DND-41 (cell line): Measurements from ENCODE around the gene CERS6.
"Not testable (repeated sequence)": the region's sequence is repeated elsewhere in the genome, so short reads cannot be mapped to it uniquely, and the experiment has no call there.

ENCODE experiments used
- ATAC-seq: fragments of 200-7000 bp; cut with Tn5 transposase; 3 replicates; pipeline ENCODE4 v1.9.1; 2021; ENCODE audit warnings: low read depth; ENCODE audit not compliant: insufficient read depth
- DNase-seq: peaks from one replicate; pipeline ENCODE4 v3.0.0-alpha.2; 2020
- H2AFZ ChIP-seq: 2 replicates; pipeline ENCODE4 v1.6.0; 2012; ENCODE audit warnings: low read depth, low read length
- H3K27ac ChIP-seq: 2 replicates; pipeline ENCODE4 v1.5.1; 2012; ENCODE audit warnings: low read length, inconsistent platforms
- H3K27me3 ChIP-seq: fragments of 200-600 bp; sonication (generic); 2 replicates; pipeline ENCODE4 v1.6.0; 2012; ENCODE audit warnings: low read length, mild to moderate bottlenecking, inconsistent platforms; ENCODE audit not compliant: insufficient read depth, poor library complexity
- H3K36me3 ChIP-seq: 2 replicates; pipeline ENCODE4 v1.5.1; 2012; ENCODE audit warnings: low read length, inconsistent platforms; ENCODE audit not compliant: insufficient read depth
- H3K4me1 ChIP-seq: 2 replicates; pipeline ENCODE4 v1.5.1; 2012; ENCODE audit warnings: mild to moderate bottlenecking, low read length; ENCODE audit not compliant: insufficient read depth
- H3K4me2 ChIP-seq: 2 replicates; pipeline ENCODE4 v1.6.0; 2012; ENCODE audit warnings: mild to moderate bottlenecking, moderate library complexity, low read length, inconsistent platforms; ENCODE audit not compliant: insufficient read depth
- H3K4me3 ChIP-seq, 2 experiments: fragments of 200-600 bp in 1 of 2; shearing (Covaris generic) in 1 of 2; 2 replicates each; pipeline ENCODE4 v1.5.1; 2012 to 2016; ENCODE audit warnings: inconsistent platforms in 2 of 2, low read length in 2 of 2, mild to moderate bottlenecking in 2 of 2, low read depth in 1 of 2, moderate library complexity in 1 of 2
- H3K79me2 ChIP-seq: 2 replicates; pipeline ENCODE4 v1.6.0; 2012; ENCODE audit warnings: low read length, inconsistent platforms; ENCODE audit not compliant: insufficient read depth
- H3K9ac ChIP-seq: 2 replicates; pipeline ENCODE4 v1.6.0; 2012; ENCODE audit warnings: low read depth, mild to moderate bottlenecking, inconsistent platforms, low read length, moderate library complexity
- H3K9me3 ChIP-seq: 2 replicates; pipeline ENCODE4 v1.5.1; 2012; ENCODE audit warnings: low read length, moderate library complexity, mild to moderate bottlenecking, inconsistent platforms; ENCODE audit not compliant: insufficient read depth, severe bottlenecking
- H4K20me1 ChIP-seq: 2 replicates; pipeline ENCODE4 v1.6.0; 2012; ENCODE audit warnings: low read length; ENCODE audit not compliant: insufficient read depth
- CTCF ChIP-seq: IDR thresholded peaks from 2 replicates; pipeline ENCODE4 v1.5.1; 2012; ENCODE audit warnings: borderline replicate concordance, low read length, moderate library complexity, mild to moderate bottlenecking; ENCODE audit not compliant: poor library complexity, severe bottlenecking; ENCODE audit errors: extremely low read depth
- EZH2 ChIP-seq: IDR thresholded peaks from 3 replicates; pipeline ENCODE4 v1.6.1; 2012; ENCODE audit warnings: borderline replicate concordance, low read depth, mild to moderate bottlenecking, moderate library complexity, low read length, inconsistent platforms; ENCODE audit not compliant: severe bottlenecking

The CERS6 gene

GRCh38 chr2:168766600-168766999, 310.5 kb downstream of the CERS6 start:
- H3K27ac ChIP-seq: no peak overlapping the region
- TF ChIP-seq EZH2 (no peak), CTCF (no peak)
- no peaks in the 10 kb centered on the region for H3K79me2 ChIP-seq

GRCh38 chr2:168767258-168767657, 311.2 kb downstream of the CERS6 start:
- ATAC-seq (no peak), DNase-seq (no peak)
- Histone ChIP-seq H3K9ac (no peak overlapping the region), H3K4me2 (no peak overlapping the region), H3K4me1 (no peaks in the 10 kb centered on the region), H2AFZ (no peak overlapping the region), H3K36me3 (peaks cover 8% of the 10 kb centered on the region; the same call in 1 of the 2 replicates), H4K20me1 (no peaks in the 10 kb centered on the region), H3K9me3 (no peaks in the 10 kb centered on the region), H3K27me3 (no peaks in the 10 kb centered on the region), H3K27ac (no peak overlapping the region), H3K4me3 (no peak overlapping the region), H3K79me2 (no peaks in the 10 kb centered on the region)
- TF ChIP-seq CTCF (no peak), EZH2 (no peak)

More at GRCh38 chr2:168766600-168766999, 310.5 kb downstream of the CERS6 start:
- H2AFZ ChIP-seq: no peak overlapping the region
- H3K4me3 ChIP-seq: no peak overlapping the region
- ATAC-seq (no peak), DNase-seq (no peak)
- peaks cover 8% of the 10 kb centered on the region; the same call in 1 of the 2 replicates for H3K36me3 ChIP-seq
- H3K4me2 ChIP-seq: no peak overlapping the region
- H3K9ac ChIP-seq: no peak overlapping the region
- H3K9me3 ChIP-seq: no peaks in the 10 kb centered on the region
- no peaks in the 10 kb centered on the region for H3K4me1 ChIP-seq
- no peaks in the 10 kb centered on the region for H4K20me1 ChIP-seq
- H3K27me3 ChIP-seq: no peaks in the 10 kb centered on the region

- H3K9me3 ChIP-seq, H3K36me3 ChIP-seq, H4K20me1 ChIP-seq, H3K27me3 ChIP-seq, H3K79me2 ChIP-seq, ATAC-seq, H3K4me2 ChIP-seq, DNase-seq, H3K27ac ChIP-seq, H3K4me3 ChIP-seq, H2AFZ ChIP-seq, H3K4me1 ChIP-seq, H3K9ac ChIP-seq: not testable (repeated sequence)
Measured at GRCh38 chr2:168768357-168768756, 312.3 kb downstream of the CERS6 start.

- ATAC-seq: no peak
- H3K4me3 ChIP-seq: no peak overlapping the region
- no peak for TF ChIP-seq CTCF
- no peak for TF ChIP-seq EZH2
Measured at GRCh38 chr2:168770796-168771195, 314.7 kb downstream of the CERS6 start.

More at GRCh38 chr2:168770796-168771195, 314.7 kb downstream of the CERS6 start:
- H3K9me3 ChIP-seq: no peaks in the 10 kb centered on the region
- no peaks in the 10 kb centered on the region for H3K79me2 ChIP-seq
- H3K27me3 ChIP-seq: no peaks in the 10 kb centered on the region
- no peak overlapping the region for H3K4me2 ChIP-seq
- no peak for DNase-seq
- H3K36me3 ChIP-seq: peaks cover 8% of the 10 kb centered on the region; the same call in 1 of the 2 replicates
- H2AFZ ChIP-seq: no peak overlapping the region
- H3K4me1 ChIP-seq: no peaks in the 10 kb centered on the region
- H3K9ac ChIP-seq: no peak overlapping the region
- H3K27ac ChIP-seq: no peak overlapping the region
- H4K20me1 ChIP-seq: no peaks in the 10 kb centered on the region
